ENCODE data around the gene INSC. TPM values are rescaled to one million over a fixed set of nuclear protein-coding genes. Genes with fewer than 3 reads are reported as not detected.

Gene INSC
- total RNA-seq, 1 donor from 2014 or later, result 8.3 TPM

DNA sequence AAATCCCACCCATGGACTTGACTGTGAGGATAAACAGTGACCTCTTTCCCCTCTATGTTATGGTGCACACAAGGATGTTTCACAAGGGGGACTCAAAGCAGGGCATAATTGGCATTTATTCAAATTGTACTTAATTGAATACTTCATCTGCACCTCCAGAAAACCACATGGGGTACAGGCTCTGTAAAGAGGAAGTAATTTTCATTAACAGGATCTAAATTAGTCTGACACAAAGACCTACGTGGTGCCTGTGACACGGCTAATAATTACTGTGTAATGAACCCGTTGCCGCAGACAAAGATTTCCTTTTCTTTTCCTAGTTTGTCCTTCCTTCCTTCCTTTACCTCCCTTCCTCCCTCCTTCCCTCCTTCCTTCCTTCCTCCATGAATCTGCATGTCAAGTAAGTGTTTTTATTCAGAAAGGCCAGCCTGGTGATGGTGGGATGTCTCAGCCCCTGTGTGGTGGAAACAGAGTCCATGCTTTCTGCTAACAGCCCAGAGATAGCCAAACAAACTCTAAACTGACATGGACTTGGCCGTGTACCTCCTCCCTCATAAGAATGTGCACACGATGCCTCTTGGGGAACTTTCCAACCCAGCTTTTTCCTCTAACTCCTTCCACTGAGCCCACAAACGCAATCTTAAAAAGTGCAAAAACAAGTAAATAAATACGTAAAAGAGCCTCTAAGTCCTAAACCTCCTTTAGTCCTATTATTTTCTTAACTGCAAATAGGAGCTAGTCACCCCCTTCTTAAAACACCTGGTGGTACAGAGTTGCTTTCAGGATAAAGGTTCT, 118.8 kb downstream of the INSC start:
- DNase-seq (ENCODE audit: low spot score) (no peak), ATAC-seq (no peak)
- intact Hi-C loops (cut with DNase I), result no loop called here

DNA sequence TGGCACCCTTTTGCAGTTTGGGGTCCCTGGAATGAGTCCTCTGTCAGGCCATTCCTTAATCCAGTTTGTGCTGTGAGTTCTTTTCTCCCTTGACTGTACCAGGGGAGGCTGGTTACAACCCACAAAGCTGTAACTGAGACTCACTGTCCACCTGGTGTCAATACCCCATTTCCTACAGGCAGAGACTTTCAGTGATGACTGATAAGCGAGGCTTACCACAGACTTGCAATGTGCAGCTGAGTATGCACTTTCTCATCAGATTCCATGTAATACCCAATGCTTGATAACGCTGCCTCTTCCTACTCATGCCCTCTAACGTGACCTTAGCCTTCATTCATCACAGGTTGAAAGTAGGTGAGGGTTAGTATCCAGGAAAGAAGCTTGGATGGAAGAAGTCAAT, 120.1 kb downstream of the INSC start:
- DNase-seq (ENCODE audit: low spot score) (no peak), ATAC-seq (no peak)
- intact Hi-C loops (cut with DNase I), result no loop called here

DNA sequence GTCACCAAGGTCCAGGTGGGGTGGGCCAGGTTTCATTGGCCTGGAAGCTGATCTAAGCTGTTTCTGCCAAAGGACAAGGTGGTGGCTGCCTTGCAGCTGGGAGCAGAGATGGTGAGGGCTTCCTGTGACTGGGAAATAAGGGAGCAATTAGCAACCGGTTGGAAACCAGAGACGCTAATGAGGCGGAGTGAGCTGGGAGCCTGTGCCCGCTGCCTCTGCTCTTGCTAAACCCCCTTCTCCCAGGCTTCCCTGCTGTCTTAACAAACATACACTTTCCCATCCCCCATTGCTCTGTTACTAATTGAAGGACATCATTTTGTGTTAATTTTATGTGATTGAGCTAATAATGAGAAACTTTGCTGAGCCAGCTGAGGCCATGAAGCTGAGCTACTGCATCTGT, 121.8 kb downstream of the INSC start:
- ATAC-seq, result no peak

DNA sequence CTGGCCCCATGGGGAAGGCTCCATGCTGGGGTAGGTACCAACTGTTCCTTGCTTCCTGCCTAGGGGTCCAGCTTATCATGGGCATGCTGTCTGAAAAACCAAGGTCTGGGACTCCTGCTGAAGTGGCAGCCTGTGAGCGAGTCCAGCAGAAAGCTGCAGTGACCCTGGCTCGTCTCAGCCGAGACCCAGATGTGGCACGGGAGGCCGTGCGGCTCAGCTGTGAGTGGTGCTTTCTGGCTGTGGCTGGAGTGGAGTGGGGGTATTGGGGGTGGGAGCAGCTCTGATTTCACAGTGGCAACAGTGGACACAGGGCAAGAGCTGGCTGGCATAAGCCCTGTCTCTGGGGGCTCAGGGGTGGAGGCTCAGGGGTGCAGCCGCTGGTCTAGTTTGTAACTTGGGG, 124.1 kb downstream of the INSC start:
- no peak for ATAC-seq
- intact Hi-C loops (cut with DNase I), result no loop called here
- no peak for DNase-seq (ENCODE audit: low spot score)

More for the DNA sequence above, 121.8 kb downstream of the INSC start:
- intact Hi-C loops (cut with DNase I), result no loop called here
- DNase-seq (ENCODE audit: low spot score), result no peak

DNA sequence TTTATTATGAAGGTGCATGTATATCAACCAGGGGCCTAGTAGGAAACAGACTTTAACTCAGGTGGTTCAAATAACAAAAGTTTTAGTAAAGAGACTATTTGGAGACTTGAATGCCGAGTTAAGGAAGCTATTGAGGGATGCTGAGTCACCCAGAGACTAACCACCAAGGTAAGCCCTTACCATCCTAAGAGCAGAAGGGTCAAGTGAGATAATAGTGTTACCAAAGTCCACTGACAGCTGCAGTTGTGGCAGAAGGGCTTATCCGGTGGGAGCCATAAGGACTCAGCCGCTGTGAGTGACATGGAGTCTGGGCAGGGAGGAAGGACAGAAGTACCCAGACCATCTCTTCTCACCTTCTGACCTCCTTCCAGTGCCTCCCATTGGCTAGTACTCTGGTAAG, 134.0 kb downstream of the INSC start:
- intact Hi-C loops (cut with DNase I), result no loop called here
- DNase-seq (ENCODE audit: low spot score), result no peak
- ATAC-seq, result no peak

DNA sequence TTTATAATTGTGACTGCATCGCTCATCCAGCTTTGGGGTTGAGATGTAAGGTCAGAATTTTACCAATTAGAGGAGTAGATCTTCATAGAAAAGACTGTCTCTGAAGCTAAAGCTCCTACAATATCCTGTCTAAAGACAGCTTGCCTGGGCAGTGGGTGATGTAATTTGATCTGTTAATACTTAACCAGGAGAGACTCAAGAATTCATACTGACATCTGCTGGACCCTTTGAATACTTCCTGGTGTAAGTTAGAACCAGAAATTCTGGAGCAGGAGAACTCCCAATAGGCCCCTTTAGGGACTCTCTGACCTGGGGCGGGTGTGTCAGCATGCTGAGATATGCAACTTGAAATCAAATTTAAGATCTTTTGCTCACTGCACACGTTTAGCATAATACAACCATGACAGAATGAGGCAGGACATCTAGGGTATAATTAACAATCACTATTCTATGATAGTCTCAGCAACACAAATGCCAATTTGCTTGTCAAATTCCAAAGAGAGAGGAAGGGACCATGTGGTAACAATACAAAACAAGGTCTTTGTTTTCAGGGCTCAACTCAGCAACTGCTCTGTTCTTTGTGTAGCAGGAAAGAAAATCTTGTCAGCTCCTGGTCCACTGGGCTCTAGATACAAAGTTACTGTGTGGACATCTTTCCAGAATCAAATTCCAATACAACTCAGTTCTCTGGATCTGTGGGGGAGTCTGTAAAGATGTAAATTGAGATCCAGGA, 143.9 kb downstream of the INSC start:
- DNase-seq (ENCODE audit: low spot score) (no peak), ATAC-seq (peak; percentile 61)
- intact Hi-C loops (cut with DNase I), result no loop called here

DNA sequence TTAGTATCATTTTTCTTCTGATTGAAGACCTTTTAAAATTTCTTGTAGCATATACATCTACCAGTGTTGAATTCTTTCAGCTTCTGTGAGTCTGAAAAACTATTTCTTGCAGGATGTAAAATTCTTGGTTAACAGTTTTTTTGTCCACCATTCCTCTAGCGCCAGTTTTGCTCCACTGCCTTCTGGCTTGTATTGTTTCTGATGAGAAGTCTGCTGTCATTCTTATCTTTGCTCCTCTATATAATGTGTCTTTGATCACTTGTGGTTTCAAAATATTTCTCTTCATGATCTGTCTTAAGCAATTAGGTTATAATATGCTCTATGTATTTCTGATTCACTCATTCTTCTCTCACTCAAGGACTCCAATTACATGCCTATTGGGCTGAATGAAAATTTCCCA, 152.3 kb downstream of the INSC start:
- ATAC-seq (no peak), DNase-seq (ENCODE audit: low spot score) (no peak)
- intact Hi-C loops (cut with DNase I), result no loop called here

DNA sequence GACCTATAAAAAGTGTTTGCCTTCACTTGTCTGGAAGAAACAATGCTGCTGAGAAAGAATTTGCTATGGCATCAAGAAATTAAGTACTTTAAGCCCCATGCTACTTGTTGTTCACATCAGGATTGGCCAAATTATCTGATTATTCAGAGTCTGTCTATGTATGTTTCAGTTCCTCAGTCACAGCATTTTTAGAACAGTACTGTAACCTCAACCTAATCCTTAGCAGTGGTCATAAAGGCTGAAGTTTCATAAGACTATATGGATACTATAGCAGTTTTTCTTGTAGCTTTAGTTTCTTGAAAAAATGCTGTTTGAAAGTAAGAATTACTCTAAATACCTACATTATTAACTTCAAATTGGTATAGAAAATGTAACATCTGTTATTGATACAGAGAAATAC, 153.9 kb downstream of the INSC start:
- DNase-seq (ENCODE audit: low spot score) (no peak), ATAC-seq (no peak)
- intact Hi-C loops (cut with DNase I), result no loop called here

DNA sequence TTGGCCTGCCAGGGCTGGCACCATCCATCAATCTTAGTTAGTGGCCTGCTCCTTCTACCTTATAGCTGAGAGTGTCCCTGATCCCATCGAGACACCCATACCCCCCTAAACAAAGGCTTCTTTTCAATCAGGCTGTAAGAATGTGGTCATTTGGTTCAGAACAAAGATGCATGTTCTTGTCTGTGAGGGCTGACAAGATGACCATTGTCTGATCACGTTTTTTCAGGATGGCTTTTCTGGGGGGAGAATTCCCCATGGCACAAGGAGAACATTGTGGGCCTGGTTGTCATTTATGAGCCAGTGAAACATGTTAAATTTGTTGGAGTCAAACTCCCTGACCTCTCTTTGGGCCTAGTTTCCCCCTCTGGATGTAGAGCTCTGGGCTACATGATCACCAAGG, 160.4 kb downstream of the INSC start:
- ATAC-seq, result peak; percentile 15
- DNase-seq (ENCODE audit: low spot score), result no peak
- intact Hi-C loops (cut with DNase I), result no loop called here

DNA sequence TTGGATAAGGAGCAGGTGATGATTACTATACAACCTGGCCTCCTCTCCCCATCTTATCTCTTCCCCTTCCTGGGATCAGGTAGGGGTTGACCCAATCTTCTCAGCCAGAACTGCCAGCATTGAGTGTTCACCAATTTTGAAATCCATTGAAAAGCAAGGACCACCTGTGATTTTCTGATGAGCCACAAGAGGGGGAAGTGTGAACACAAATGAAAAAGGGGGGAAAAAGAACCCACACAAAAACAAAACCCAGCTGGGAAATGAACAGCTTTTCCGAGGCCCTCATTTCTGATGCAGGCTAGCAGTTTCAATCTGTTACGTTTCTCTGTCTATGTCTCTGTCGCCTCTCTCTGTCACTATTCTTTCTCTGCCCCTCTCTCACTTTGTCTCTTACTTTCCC, 161.9 kb downstream of the INSC start:
- ATAC-seq (no peak), DNase-seq (ENCODE audit: low spot score) (no peak)
- intact Hi-C loops (cut with DNase I), result no loop called here

DNA sequence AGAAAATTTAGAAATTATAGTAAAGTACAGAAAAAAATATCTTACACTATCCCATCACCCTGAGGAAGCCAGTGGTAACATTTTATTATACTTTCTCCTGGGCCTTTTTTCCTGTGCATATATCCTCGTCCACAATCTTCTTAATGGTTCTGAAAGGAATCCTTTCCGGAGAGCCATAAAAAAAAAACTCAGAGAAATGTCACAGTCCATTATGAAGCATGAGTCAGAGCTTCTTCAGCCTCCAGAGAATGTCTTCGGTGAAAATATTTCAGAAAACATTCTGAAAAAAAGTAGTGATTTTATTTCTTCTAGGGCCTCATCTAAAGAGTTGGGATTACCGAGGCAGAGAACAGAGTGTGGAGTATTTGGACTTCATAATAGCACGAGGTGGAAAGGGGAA, 163.4 kb downstream of the INSC start:
- intact Hi-C loops (cut with DNase I), result no loop called here
- ATAC-seq, result no peak
- DNase-seq (ENCODE audit: low spot score), result no peak

DNA sequence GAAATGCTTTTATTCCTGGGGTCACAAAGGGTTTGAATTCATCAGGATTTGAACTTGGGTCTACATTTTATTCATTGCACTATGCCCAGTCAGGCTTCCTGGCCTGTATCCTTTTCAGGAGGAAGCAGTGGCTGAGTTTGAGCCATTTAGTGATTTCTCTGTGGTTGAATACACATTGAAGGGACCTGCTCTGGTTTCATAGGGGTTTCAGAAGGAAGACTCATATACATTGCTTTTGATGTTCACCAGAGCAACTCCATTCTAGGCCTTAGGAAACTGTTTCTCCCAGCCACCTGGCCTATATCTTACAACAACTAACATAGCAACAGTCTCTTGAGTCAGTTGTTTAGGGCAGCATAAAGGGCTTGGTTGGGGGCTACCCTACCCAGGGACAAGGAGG, 165.7 kb downstream of the INSC start:
- intact Hi-C loops (cut with DNase I), result no loop called here
- ATAC-seq, result no peak
- no peak for DNase-seq (ENCODE audit: low spot score)

DNA sequence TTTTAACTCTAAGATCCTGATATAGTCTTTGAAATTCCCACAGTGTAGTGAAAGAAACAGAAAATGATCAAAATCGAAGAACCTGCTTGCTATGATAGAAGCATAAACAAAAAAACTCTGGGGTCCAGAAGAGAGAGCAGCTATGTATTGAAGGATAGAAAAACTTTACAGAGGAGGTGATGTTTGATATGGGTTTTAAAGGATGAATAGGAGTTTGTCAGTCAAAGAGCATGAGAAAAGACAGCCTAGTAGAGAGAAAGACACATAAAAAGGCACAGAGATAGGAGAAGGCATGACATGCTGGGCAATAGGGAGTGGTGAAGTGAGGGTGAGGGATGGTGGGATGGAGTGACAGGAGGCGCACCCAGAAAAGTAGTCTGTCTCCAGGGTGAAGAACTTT, 168.0 kb downstream of the INSC start:
- intact Hi-C loops (cut with DNase I), result no loop called here
- DNase-seq (ENCODE audit: low spot score), result no peak
- ATAC-seq, result no peak

DNA sequence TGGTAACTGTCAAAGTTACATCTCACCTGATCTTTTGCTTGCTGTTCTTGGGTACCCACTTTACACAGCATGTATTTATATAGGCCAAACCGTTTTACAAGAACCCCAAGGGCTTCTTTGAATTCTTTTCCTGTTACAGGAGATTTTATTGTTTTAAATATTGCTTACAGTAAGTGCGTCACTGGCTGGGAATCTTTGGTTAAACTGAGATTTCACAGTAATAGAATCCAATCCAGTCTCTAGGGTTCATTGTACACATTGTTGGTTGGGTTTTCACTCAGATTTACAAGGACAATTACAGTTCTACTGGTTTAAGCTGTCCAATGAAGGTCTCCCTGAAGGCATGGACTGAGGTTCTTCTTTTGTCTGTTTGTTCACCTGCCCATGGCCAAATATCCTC, 171.7 kb downstream of the INSC start:
- DNase-seq (ENCODE audit: low spot score) (no peak), ATAC-seq (no peak)
- intact Hi-C loops (cut with DNase I), result no loop called here

DNA sequence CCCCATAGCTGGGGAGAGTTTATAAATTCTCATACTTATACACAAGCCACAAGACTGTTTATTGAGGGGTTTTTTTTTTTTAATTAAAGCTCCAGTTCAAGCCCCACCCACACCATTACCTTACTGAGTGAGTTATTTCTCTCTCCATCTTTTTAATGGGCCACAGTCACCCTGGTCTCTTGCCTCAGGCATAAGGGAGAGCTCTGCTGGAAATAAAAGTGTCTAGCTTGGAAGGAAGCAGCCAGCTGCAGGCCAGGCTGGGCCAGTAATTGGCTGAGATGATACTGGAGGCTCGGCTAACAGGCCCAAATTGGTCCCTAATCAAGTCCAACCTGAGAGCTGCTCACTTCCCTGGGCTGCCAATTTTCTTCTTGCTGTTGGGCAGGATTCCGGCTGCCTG, 174.1 kb downstream of the INSC start:
- intact Hi-C loops (cut with DNase I), result no loop called here
- ATAC-seq (no peak), DNase-seq (ENCODE audit: low spot score) (no peak)

DNA sequence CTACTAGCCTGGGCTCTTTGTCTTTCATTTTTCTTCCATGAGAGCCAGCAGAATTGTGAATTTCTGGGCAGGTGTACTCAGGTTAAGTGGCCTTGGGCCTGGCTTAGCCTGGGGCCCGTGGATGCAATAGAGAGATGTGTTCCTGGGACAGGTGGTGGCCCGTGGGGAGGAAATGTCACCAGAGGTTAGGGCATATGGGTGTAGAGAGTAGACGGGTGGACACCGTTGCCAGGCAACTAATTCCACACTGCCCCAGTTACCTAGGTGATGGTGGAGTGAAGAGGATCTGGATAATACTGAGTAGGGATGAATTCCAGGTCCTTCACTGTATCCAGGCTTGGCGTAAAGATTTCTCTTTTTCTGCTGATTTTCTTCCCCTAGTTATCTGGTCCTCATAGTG, 175.0 kb downstream of the INSC start:
- no peak for ATAC-seq
- DNase-seq (ENCODE audit: low spot score), result no peak
- intact Hi-C loops (cut with DNase I), result no loop called here

DNA sequence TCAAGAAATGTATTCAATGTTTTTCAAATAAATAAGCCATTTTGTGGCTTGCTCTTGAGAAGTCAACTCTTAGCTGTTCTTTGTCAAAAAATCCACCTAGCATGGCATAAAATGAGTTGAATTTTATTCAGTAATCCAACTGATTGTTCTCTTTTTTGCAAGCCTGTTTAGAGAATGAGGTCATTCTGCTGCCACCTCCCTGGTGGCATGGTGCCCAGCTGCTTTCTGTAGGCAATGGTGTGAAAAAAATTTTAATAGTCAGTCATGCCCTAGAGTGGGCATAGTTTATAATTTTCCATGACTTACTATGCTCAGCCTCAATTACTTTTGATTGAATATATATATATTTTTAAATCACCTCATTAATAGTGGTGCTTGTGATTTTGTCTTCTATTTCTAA, 177.2 kb downstream of the INSC start:
- ATAC-seq, result no peak
- no peak for DNase-seq (ENCODE audit: low spot score)
- intact Hi-C loops (cut with DNase I), result no loop called here

DNA sequence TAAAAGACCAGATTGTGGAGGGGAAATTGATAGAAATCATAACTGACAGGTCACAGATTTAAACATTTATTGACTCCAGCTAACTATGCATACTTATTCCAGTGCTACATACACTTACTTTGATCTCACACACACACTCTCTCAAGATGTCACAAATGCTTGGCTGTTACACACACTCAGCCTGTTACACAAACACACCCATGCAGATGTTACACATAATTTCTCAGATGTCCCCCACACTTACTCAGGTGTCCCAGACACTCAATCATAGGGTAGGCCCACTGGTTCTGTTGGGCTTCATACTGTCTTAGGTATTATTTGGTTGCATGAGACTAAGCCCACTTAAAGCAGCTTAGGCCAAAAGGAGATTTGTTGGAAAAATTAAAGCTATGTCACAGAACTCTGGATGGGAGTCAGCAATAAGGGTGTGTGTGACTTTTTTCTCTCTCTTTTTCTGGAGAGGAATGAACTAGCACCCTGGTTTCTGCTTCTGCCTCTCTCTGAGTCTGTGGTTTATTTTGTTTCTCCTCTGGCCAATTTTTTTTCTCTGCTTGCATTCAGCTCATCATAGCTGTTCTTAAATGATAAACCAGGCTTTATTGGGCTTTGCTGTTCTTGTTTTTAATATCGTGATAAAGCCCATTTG, 179.4 kb downstream of the INSC start:
- ATAC-seq (no peak), DNase-seq (ENCODE audit: low spot score) (no peak)
- intact Hi-C loops (cut with DNase I), result no loop called here

DNA sequence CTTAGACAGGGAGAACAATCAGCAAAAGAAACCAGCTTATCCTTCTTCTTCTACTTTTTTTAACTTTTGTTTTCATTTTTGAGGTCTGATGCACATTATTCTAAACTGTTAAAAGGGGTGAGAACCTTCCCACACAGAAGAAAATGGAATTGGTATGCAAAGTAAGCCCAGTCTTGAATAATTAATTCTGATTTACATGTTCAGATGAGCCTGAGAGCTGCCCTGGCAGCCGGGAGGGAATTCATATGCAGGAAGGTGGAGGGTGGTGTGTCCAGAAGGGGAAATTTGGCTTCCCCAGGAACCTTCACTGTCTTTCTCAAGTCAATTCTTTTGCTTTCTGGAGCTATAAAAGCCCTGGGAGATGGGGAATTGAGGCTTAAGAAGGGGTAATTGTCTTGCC, 181.0 kb downstream of the INSC start:
- DNase-seq (ENCODE audit: low spot score), result no peak
- intact Hi-C loops (cut with DNase I), result no loop called here
- no peak for ATAC-seq

Measured in sciatic nerve (tissue), 2 donors.